Fibroblast of lung (primary cell): ENCODE measurements around the gene REPS2.

Source experiments
- EZH2 ChIP-seq: IDR thresholded peaks from 2 replicates; pipeline ENCODE4 v1.5.1; 2012; ENCODE audit warnings: low read length, control low read depth, mild to moderate bottlenecking; ENCODE audit errors: missing control alignments
- TF ChIP-seq, protein P1 (sequence below), 2 donors: IDR thresholded peaks in 1 of 2; conservative IDR thresholded peaks in 1 of 2; 1 replicate in 1 of 2; 2 replicates in 1 of 2; pipeline ENCODE4 v1.5.1; 2011 to 2012; ENCODE audit warnings: low read length in 2 of 2, control low read depth in 1 of 2, inconsistent platforms in 1 of 2, low read depth in 1 of 2, mild to moderate bottlenecking in 1 of 2

DNA sequence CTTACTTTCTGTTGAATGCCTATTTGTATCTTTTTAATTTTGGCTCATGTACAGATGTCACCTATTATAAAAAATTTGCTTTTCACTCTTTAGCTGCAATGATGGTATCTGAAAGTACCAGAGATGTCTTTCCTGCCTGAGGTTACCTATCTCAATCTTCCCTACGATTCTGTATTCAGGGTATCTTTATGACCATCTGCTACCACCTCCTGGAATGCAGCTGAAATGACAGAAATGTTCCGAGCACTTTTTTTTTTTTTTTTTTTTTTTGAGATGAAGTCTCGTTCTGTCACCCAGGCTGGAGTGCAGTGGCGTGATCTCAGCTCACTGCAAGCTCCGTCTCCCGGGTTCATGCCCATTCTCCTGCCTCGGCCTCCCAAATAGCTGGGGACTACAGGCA, 136.4 kb downstream of the REPS2 start:
- TF ChIP-seq, protein P1, sequence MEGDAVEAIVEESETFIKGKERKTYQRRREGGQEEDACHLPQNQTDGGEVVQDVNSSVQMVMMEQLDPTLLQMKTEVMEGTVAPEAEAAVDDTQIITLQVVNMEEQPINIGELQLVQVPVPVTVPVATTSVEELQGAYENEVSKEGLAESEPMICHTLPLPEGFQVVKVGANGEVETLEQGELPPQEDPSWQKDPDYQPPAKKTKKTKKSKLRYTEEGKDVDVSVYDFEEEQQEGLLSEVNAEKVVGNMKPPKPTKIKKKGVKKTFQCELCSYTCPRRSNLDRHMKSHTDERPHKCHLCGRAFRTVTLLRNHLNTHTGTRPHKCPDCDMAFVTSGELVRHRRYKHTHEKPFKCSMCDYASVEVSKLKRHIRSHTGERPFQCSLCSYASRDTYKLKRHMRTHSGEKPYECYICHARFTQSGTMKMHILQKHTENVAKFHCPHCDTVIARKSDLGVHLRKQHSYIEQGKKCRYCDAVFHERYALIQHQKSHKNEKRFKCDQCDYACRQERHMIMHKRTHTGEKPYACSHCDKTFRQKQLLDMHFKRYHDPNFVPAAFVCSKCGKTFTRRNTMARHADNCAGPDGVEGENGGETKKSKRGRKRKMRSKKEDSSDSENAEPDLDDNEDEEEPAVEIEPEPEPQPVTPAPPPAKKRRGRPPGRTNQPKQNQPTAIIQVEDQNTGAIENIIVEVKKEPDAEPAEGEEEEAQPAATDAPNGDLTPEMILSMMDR (conservative IDR thresholded peaks at IDR 0.05 in 1 of 2, IDR thresholded peaks at IDR 0.05 in 1 of 2; ENCODE audit: low read depth in 1 of 2, low read length in 2 of 2), result peak in 1 of 2 donors; percentile 2
- TF ChIP-seq EZH2, result no peak
